AML-193 (cell line): ENCODE results near the gene SUSD2.

Experiments
- DNase-seq, 2 experiments: peaks; one replicate each; lab custom pipeline; 2025; lab: John Stamatoyannopoulos, UW

The SUSD2 gene

DNA sequence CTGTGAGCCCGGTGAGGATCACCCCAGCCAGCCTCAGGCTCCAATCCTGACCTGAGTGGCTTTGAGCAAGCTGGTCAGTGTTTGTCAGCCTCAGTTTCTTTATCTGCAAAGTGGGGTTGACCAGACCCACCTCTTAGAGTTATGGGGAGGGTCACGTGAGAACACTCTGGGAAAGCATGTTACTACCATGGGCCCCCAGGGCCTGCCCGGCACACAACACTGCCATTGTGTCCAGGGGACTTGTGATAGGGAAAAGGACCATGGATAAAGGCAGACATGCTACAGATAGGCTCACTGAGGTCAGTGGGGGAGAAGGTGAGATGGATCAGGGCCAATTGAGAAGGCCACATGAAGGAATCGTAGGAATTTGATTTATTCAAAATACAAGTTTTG lies 32.1 kb upstream of the SUSD2 start:
- DNase-seq, result no peak

GRCh38 chr22:24153353-24153752 lies 27.9 kb upstream of the SUSD2 start:
- DNase-seq, result no peak

DNA sequence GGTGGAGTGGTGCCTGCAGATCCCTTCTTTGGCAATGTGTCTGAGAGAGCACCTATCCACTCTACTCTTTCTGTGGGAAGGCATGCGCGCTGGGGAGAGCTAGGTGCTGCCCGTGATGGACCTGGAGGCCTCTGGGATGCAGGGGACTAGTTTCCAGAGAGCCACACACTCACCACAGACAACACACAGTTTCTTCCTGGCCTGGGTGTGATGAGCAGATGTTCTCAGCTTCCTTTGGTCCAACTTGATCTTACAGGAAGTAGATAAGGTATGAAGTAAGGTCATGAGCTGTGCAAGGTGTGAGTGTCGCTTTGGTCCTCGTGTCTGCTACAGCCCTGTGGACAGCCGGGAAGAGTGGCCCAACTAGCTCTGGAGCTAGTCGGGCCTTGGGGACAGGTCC lies 27.3 kb upstream of the SUSD2 start:
- DNase-seq, result no peak

DNA sequence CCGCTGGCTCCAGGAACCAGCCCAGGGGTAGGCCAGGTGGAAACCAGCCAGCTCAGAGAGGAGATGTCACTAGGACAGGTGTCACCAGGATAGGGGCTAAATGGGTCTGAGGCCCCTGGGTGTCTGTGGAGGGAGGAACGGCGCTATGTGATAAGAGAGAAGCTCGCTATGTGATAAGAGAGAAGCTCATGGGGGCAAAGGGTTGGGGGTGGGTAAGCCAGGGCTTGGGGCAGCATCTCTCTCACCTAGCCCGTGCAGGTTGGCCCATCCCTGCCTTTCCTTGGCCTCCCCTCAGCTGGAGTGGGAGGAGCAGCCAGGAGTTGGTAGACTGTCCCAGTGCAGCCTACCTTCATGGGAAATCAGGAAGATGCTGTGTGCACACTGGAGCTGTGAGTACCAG lies 26.5 kb upstream of the SUSD2 start:
- DNase-seq, result no peak

DNA sequence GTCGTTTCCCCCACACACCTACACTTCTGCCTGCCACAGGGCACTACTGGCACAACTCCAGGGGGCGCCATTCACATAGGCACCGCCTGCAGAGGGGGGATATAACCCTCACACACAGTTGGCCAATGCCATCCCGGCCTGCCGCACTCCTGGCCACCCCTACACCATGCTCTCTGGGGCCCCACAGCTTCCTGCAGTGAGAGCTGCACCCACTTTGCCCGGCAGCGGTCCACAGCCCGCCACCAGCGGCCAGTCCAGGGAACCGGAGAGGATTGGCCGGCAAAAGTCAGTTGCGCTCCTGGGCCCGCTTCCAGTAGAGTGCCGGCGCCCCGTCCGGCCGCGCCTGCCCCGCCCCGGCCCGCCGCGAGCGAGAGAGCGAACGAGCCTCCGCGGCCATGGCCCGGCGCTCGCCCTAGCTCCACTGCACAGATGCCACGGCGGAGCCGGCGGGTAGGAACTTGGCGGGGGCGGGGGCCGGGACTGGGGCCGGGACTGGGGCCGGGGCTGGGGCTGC lies 25.6 kb upstream of the SUSD2 start:
- peak; percentile 69 to 75 for DNase-seq

GRCh38 chr22:24156141-24156912 lies 25.0 kb upstream of the SUSD2 start:
- DNase-seq, result peak in 1 of 2 experiments; percentile 30

DNA sequence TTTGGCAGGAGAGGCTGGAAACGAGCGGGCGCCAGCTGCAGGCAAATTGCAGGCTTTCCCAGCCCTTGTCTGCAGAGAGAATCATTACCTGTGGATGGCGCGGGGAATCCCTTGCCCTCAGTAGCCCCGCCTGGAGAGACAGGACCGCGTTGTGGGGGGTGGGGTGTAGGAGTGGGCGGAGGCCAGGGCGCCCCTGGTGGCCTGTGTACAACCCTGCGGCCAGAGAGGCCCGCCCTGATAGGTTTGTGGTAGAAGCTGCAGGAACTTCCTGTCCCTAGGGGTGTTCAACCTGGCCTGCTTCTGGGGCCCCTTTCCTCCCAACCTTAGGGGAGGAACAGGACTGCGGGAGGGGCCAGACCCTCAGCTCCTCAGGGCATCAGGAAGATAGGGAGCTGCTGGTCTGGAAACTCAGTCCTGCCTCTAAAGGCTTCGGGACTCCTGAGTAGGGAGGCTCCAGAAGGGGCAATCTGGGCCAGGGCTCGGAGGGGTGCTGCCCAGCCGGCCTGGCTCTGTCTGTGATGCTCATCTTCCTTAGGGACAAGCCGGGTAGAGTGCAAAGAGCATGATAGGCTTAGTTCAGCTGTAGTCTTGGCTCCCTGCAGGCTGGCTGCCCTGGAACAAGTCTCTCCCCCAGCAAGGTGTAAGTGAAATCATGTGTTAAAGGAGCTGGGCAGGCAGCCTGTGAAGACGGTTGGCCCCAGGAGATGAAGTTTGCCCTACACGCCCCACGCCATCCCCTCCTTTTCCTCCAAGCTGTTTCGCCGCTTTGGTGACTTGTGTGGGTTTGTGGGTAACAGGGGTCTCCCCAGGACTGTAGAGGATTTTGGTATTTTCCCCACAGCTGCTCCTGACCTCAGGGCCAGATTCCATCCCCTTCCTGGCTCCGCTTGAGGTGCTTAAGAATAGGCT lies 24.1 kb upstream of the SUSD2 start:
- peak; percentile 88 for DNase-seq

DNA sequence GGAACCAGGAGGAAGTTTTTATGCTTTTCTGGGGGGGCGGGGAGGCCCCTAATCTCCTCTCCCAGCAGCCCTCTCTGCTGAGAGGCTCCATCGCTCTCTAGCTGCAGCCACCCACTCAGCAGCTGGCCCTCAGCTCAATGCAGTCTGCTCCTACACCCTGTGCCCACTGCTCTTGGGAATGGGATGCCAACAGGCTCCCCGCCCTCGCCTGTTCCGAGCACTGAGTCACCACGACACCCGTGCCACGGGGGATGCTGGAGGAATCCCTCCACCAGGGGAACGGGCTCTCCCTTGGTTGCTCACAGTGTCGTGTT lies 23.5 kb upstream of the SUSD2 start:
- DNase-seq, result no peak

- DNase-seq, result peak; percentile 20 to 46
Measured at GRCh38 chr22:24159650-24160049, 21.6 kb upstream of the SUSD2 start.

DNA sequence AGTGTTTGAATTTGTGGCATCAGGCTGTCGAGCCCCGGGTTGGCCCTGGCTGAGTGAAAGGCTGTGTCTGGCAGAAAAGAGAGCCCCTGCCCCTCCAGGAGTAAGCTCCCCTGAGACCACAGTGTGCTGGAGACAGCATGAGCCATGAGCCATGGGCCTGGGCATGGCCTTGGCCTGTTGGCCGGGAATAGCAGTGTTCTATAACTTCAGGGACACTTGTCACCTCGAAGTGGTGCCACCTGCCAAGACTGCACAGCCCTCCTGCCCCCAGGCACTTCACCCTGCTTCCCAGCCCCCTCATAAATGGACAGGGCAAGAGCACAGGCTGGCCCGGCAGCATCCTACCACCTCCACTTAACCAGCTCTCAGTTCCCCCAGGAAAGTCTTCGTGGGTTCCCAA lies 20.7 kb upstream of the SUSD2 start:
- DNase-seq, result no peak

GRCh38 chr22:24161485-24161884 lies 19.8 kb upstream of the SUSD2 start:
- DNase-seq, result no peak

- DNase-seq, result no peak
Measured at GRCh38 chr22:24161909-24162308, 19.4 kb upstream of the SUSD2 start.

- no peak for DNase-seq
Measured at GRCh38 chr22:24162436-24162835, 18.9 kb upstream of the SUSD2 start.

DNA sequence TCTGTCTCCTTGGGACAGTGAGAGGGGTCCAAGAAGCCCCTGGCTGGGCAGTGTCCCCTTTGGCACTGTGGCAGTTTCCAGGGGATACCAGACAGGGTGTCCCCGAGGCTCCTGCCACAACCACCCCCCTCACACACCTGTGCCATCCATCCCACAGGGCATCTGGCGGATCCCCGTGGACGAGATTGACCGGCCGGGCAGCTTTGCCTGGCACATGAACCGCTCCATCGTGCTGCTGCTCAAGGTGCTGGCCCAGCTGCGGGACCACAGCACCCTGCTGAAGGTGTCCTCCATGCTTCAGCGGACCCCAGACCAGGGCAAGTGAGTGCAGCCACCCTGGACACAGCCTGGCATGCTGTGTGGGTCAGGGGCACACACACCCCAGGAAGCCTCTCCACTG lies 17.0 kb upstream of the SUSD2 start:
- no peak for DNase-seq

DNA sequence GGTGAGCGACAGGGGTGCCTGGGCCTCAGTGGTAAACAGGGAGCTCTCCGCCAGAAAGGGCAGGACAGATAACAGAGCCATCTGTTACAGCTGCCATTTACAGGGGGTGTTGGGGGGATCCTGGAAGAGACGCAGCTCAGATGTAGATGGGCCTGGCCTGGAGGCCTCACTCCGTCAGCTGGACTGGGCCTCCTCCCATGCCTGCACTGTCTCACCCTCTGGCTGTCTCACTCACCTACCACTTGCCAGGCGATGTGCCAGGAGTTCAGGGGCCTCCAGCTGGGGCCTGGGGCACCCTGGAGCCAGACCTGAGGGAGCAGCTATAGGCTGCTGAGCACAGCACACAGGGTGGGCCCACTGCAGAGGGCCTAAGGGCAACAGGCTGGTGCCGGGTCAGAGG lies 16.3 kb upstream of the SUSD2 start:
- no peak for DNase-seq

- DNase-seq, result no peak
Measured at GRCh38 chr22:24165673-24166072, 15.6 kb upstream of the SUSD2 start.

DNA sequence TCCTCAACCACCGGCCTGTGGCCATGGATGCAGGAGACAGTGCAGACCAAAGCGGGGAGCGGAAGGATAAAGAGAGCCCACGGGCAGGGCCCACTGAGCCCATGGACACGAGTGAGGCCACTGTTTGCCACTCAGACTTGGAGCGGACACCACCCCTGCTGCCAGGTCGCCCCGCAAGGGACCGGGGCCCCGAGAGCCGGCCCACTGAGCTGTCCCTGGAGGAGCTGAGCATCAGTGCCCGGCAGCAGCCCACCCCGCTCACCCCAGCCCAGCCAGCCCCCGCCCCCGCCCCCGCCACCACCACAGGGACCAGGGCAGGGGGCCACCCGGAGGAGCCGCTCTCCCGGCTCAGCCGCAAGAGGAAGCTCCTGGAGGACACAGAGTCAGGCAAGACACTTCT lies 14.5 kb upstream of the SUSD2 start:
- DNase-seq, result no peak

DNA sequence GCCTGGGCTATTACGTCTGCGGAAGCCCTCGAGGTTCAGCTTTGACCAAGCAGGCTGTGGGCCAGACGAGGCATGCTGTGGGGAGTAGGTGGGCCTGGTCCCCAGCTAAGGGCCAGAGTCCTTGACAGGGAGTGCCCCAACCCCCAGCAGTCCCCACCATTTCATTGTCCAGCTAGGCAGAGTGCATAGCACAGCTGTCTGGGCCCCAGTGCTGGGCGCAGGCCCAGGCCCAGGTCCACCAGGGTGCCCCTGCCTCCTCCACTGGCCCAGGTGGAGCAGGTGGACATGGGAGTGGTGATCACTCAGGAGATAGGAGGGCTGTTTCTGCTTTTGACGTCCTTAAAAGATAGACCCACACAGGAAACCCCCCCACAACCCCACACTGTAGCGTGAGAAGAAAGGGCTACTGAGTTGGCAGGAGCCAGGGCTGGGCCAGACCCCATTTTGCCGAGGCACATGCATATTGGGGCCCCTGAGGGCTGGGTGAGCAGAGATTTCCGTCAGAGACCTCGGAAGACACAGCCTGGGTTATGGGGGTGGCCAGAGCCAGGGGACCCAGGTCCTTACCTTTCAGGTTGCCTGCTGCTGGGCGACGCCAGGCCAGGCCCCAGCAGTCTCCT lies 11.7 kb upstream of the SUSD2 start:
- no peak for DNase-seq

GRCh38 chr22:24170188-24170587 lies 11.1 kb upstream of the SUSD2 start:
- no peak for DNase-seq

GRCh38 chr22:24170632-24171031 lies 10.7 kb upstream of the SUSD2 start:
- no peak for DNase-seq

- DNase-seq, result no peak
Measured at GRCh38 chr22:24171822-24172221, 9.5 kb upstream of the SUSD2 start.

- peak; percentile 43 to 52 for DNase-seq
Measured at GRCh38 chr22:24175160-24175808, 6.0 kb upstream of the SUSD2 start.
